H9 (cell line): ENCODE data around the gene NTN3. TPM values are rescaled to one million over a fixed set of nuclear protein-coding genes. Genes with fewer than 3 reads are reported as not detected.

ENCODE experiments used
- DNase-seq: peaks from one replicate; pipeline ENCODE4 v3.0.0-alpha.2; 2017
- H2AFZ ChIP-seq: one replicate; pipeline ENCODE4 v1.6.1; 2013; ENCODE audit warnings: mild to moderate bottlenecking, low read length, control low read depth, moderate library complexity
- H2AK5ac ChIP-seq: 2 replicates; pipeline ENCODE4 v1.6.1; 2013; ENCODE audit warnings: low read length, control low read depth, mixed read lengths; ENCODE audit not compliant: insufficient read length
- H2BK120ac ChIP-seq: one replicate; pipeline ENCODE4 v1.6.1; 2013; ENCODE audit warnings: low read depth, mild to moderate bottlenecking, low read length, control low read depth, inconsistent platforms; ENCODE audit not compliant: poor library complexity, severe bottlenecking
- H2BK12ac ChIP-seq: 2 replicates; pipeline ENCODE4 v1.6.1; 2013; ENCODE audit warnings: low read length, control low read depth, mixed read lengths, low read depth; ENCODE audit not compliant: insufficient read length
- H2BK15ac ChIP-seq: 2 replicates; pipeline ENCODE4 v1.6.1; 2013; ENCODE audit warnings: low read depth, low read length, control low read depth
- H2BK20ac ChIP-seq: one replicate; pipeline ENCODE4 v1.6.1; 2013; ENCODE audit warnings: low read depth, mild to moderate bottlenecking, low read length, control low read depth, inconsistent platforms; ENCODE audit not compliant: poor library complexity, severe bottlenecking
- H2BK5ac ChIP-seq: 2 replicates; pipeline ENCODE4 v1.6.1; 2013; ENCODE audit warnings: low read length, control low read depth, mixed read lengths; ENCODE audit not compliant: insufficient read length
- H3K14ac ChIP-seq: 2 replicates; pipeline ENCODE4 v1.6.1; 2013; ENCODE audit warnings: low read length, control low read depth; ENCODE audit not compliant: insufficient read depth
- H3K18ac ChIP-seq: 2 replicates; pipeline ENCODE4 v1.6.1; 2013; ENCODE audit warnings: low read depth, mild to moderate bottlenecking, mixed read lengths, low read length, control low read depth; ENCODE audit not compliant: insufficient read length
- H3K23ac ChIP-seq: 2 replicates; pipeline ENCODE4 v1.6.1; 2013; ENCODE audit warnings: low read length, control low read depth, mixed read lengths, low read depth; ENCODE audit not compliant: insufficient read length
- H3K23me2 ChIP-seq: 2 replicates; pipeline ENCODE4 v1.6.1; 2013; ENCODE audit warnings: low read depth, mild to moderate bottlenecking, mixed read lengths, low read length, control low read depth; ENCODE audit not compliant: insufficient read length, poor library complexity, severe bottlenecking
- H3K27ac ChIP-seq: 2 replicates; pipeline ENCODE4 v1.5.1; 2013; ENCODE audit warnings: low read length, control low read depth, mixed read lengths, low read depth; ENCODE audit not compliant: insufficient read length
- H3K27me3 ChIP-seq: 2 replicates; pipeline ENCODE4 v1.6.1; 2013; ENCODE audit warnings: low read length, control low read depth, inconsistent platforms; ENCODE audit not compliant: insufficient read depth
- H3K4ac ChIP-seq: 2 replicates; pipeline ENCODE4 v1.6.1; 2013; ENCODE audit warnings: low read depth, mild to moderate bottlenecking, control low read depth, inconsistent platforms, low read length, moderate library complexity
- H3K4me1 ChIP-seq: 2 replicates; pipeline ENCODE4 v1.6.1; 2013; ENCODE audit warnings: low read length, control low read depth, inconsistent platforms; ENCODE audit not compliant: insufficient read depth
- H3K4me2 ChIP-seq: 2 replicates; pipeline ENCODE4 v1.6.1; 2013; ENCODE audit warnings: low read length, control low read depth, mixed read lengths; ENCODE audit not compliant: insufficient read length, insufficient read depth
- H3K56ac ChIP-seq: 2 replicates; pipeline ENCODE4 v1.6.1; 2013; ENCODE audit warnings: low read depth, mild to moderate bottlenecking, mixed read lengths, low read length, control low read depth; ENCODE audit not compliant: insufficient read length
- H3K79me1 ChIP-seq: 2 replicates; pipeline ENCODE4 v1.6.1; 2013; ENCODE audit warnings: low read depth, mild to moderate bottlenecking, moderate library complexity, low read length, control low read depth, inconsistent platforms; ENCODE audit not compliant: insufficient read depth, poor library complexity, severe bottlenecking
- H3K79me2 ChIP-seq: 2 replicates; pipeline ENCODE4 v1.6.1; 2013; ENCODE audit warnings: low read length, control low read depth, inconsistent platforms; ENCODE audit not compliant: insufficient read depth
- H3K9ac ChIP-seq: 2 replicates; pipeline ENCODE4 v1.6.1; 2013; ENCODE audit warnings: low read length, control low read depth, mixed read lengths; ENCODE audit not compliant: insufficient read length; ENCODE audit errors: extremely low read depth
- H3K9me3 ChIP-seq: one replicate; pipeline ENCODE4 v1.6.1; 2013; ENCODE audit warnings: low read depth, low read length, inconsistent platforms; ENCODE audit not compliant: control insufficient read depth
- H3T11ph ChIP-seq: one replicate; pipeline ENCODE4 v1.6.1; 2013; ENCODE audit warnings: mild to moderate bottlenecking, low read length, control low read depth, inconsistent platforms
- H4K20me1 ChIP-seq: one replicate; pipeline ENCODE4 v1.6.1; 2013; ENCODE audit not compliant: control insufficient read depth, insufficient read length, insufficient read depth
- H4K5ac ChIP-seq: 2 replicates; pipeline ENCODE4 v1.6.1; 2013; ENCODE audit warnings: low read depth, mild to moderate bottlenecking, mixed read lengths, low read length, control low read depth; ENCODE audit not compliant: insufficient read length
- H4K8ac ChIP-seq: replicated peaks from 2 replicates; pipeline ENCODE4 v1.6.1; 2013; ENCODE audit warnings: low read length, control low read depth, mixed read lengths, low read depth; ENCODE audit not compliant: insufficient read length
- H4K91ac ChIP-seq: 2 replicates; pipeline ENCODE4 v1.6.1; 2013; ENCODE audit warnings: low read depth, mild to moderate bottlenecking, moderate library complexity, mixed read lengths, low read length, control low read depth; ENCODE audit not compliant: insufficient read length
- H3K27ac Mint-ChIP-seq, 3 experiments: 2 replicates in 2 of 3; 3 replicates in 1 of 3; pipeline ENCODE4 v1.8.0; 2020 to 2021; ENCODE audit warnings: mixed read lengths in 3 of 3, mild to moderate bottlenecking in 1 of 3, moderate library complexity in 1 of 3
- H3K27me3 Mint-ChIP-seq: 2 replicates; pipeline ENCODE4 v1.8.0; 2021; ENCODE audit warnings: low read depth, mild to moderate bottlenecking, moderate library complexity, mixed read lengths
- H3K36me3 Mint-ChIP-seq, 3 experiments: 2 replicates in 2 of 3; 3 replicates in 1 of 3; pipeline ENCODE4 v1.8.0; 2020 to 2021; ENCODE audit warnings: low read depth in 3 of 3, mixed read lengths in 3 of 3; ENCODE audit not compliant: insufficient read depth in 1 of 3
- H3K4me1 Mint-ChIP-seq, 2 experiments: 2 replicates each; pipeline ENCODE4 v1.8.0; 2020; ENCODE audit warnings: mixed read lengths in 2 of 2
- H3K4me3 Mint-ChIP-seq, 2 experiments: 2 replicates in 1 of 2; 3 replicates in 1 of 2; pipeline ENCODE4 v1.8.0; 2020 to 2021; ENCODE audit warnings: mild to moderate bottlenecking in 2 of 2, mixed read lengths in 2 of 2, moderate library complexity in 1 of 2
- H3K9me3 Mint-ChIP-seq, 2 experiments: 2 replicates in 1 of 2; 3 replicates in 1 of 2; pipeline ENCODE4 v1.8.0; 2020; ENCODE audit warnings: mild to moderate bottlenecking in 2 of 2, mixed read lengths in 2 of 2, moderate library complexity in 1 of 2
- CTCF ChIP-seq: fragments of 200-600 bp; sonication (generic); conservative IDR thresholded peaks from 3 replicates; pipeline ENCODE4 v1.8.0; 2021; ENCODE audit warnings: antibody characterized with exemption, mild to moderate bottlenecking
- WGBS: extraction: QIAGEN DNeasy Blood & Tissue Kit; methylation state at CpG from one replicate; pipeline ENCODE4 v1.1.7; 2013; ENCODE audit warnings: missing lambda C conversion rate, low lambda C conversion rate, mixed read lengths; ENCODE audit not compliant: insufficient read length; ENCODE audit errors: extremely low coverage; 5-methylcytosine and 5-hydroxymethylcytosine counted together
- total RNA-seq: library from RNA; stranded (reverse); gene quantifications from 2 replicates; pipeline ENCODE4 v1.2.1, GENCODE V29; 2021

The NTN3 gene
- total RNA-seq, 1 experiment from 2014 or later: 1.3 TPM

DNA sequence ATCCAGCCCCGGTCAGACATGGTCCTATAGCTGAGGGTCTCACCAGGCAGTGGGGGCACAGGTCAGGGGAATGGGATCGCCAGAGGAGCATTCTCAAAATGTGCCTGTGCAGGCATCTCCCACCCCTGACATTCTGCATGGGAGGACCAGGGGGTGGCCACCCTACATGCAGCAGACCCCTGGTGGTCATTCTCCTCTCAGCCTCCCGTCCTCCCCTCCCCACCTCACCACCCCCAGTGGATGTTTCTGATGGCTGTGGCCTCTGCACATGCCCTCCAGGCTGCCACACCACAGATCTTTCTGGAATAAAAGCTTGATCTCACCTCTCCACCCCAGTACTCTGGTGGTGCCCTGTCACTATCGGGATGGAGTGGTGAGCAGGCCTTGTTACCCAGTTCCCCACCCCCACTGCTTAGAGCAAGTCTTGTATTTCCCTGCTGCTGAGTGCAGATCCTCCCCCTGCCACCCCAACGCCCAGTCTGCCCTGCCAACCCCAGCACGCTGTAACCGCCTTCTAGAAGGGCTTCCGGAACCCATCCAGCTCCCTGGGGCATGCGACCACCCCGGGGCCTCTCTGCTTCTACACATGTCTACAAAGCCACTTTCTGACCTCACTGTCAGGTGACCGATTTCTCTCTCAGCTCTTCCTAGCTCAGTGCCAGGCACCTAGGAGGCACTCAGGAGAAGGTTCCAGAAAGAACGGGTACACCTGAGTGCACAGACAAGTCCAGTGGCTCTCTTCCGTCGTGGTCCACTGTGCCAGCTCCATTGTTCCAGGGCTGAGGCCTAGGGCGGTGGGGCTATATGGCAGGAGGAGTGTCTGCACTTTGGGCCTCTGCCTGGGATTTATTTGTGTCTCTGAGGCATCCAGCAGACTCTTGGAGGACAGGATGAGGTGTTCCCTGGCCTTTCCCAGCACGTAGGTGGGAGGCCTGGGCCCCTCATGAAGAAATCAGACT is 13.1 kb downstream of the NTN3 start:
- H3K23me2 ChIP-seq: no peaks in the 10 kb centered on the region
- no peak overlapping the region for H2AFZ ChIP-seq
- H3K79me1 ChIP-seq: no peaks in the 10 kb centered on the region
- no peak overlapping the region for H3K4me2 ChIP-seq
- H3K36me3 Mint-ChIP-seq: no peaks in the 10 kb centered on the region
- H3K9me3 ChIP-seq: no peaks in the 10 kb centered on the region
- no peak overlapping the region for H4K5ac ChIP-seq
- H3K9me3 Mint-ChIP-seq: no peaks in the 10 kb centered on the region
- H3T11ph ChIP-seq: no peak overlapping the region
- H2AK5ac ChIP-seq: no peak overlapping the region
- no peaks in the 10 kb centered on the region for H3K4me1 ChIP-seq
- H3K14ac ChIP-seq: no peak overlapping the region; the same call in 1 of the 2 replicates
- TF ChIP-seq CTCF: no peak
- H3K23ac ChIP-seq: no peak overlapping the region
- WGBS: no CpG with 5 or more reads among the region's 16 CpGs
- H3K18ac ChIP-seq: no peak overlapping the region
- no peak for DNase-seq
- H3K27ac ChIP-seq: no peak overlapping the region
- H3K9ac ChIP-seq: no peak overlapping the region
- peaks cover 11 to 15% of the 10 kb centered on the region in 2 experiments for H3K4me1 Mint-ChIP-seq
- no peak overlapping the region for H4K91ac ChIP-seq
- no peaks in the 10 kb centered on the region for H3K27me3 Mint-ChIP-seq
- no peak overlapping the region for H2BK5ac ChIP-seq
- no peaks in the 10 kb centered on the region for H3K27me3 ChIP-seq
- H2BK120ac ChIP-seq: no peak overlapping the region
- no peak overlapping the region for H4K8ac ChIP-seq
- no peak overlapping the region for H3K56ac ChIP-seq
- no peak overlapping the region for H2BK12ac ChIP-seq
- no peak overlapping the region for H2BK15ac ChIP-seq
- peaks cover 4% of the 10 kb centered on the region for H4K20me1 ChIP-seq
- no peak overlapping the region for H3K4me3 Mint-ChIP-seq
- H3K4ac ChIP-seq: no peak overlapping the region
- H2BK20ac ChIP-seq: no peak overlapping the region
- peak overlapping the region in 1 of 3 experiments; percentile 78; a peak in 3 of 7 replicates for H3K27ac Mint-ChIP-seq
- no peaks in the 10 kb centered on the region; the same call in 1 of the 2 replicates for H3K79me2 ChIP-seq
